Kidney (tissue), 14 donors: ENCODE results near the gene HAGH. TPM values are rescaled to one million over a fixed set of nuclear protein-coding genes. Genes with fewer than 3 reads are reported as not detected.

Experiments
- DNase-seq, 5 donors: peaks; one replicate each; pipeline ENCODE4 v3.0.0-alpha.2; 2013 to 2020
- FAIRE-seq: peaks from 2 replicates; lab custom pipeline; 2012; peaks lifted over from hg19 to GRCh38; lab: Jason Lieb, UNC
- H3K27ac ChIP-seq, 2 donors: one replicate each; pipeline ENCODE4 v1.7.0; 2013; ENCODE audit warnings: low read depth in 2 of 2, low read length in 2 of 2, inconsistent platforms in 1 of 2
- H3K27me3 ChIP-seq: one replicate; pipeline ENCODE4 v1.7.1; 2013; ENCODE audit warnings: low read length, inconsistent platforms; ENCODE audit not compliant: control insufficient read depth, insufficient read depth
- H3K36me3 ChIP-seq, 3 donors: one replicate each; pipeline versions ENCODE4 v1.7.0 to v1.7.1; 2013; ENCODE audit warnings: low read length in 3 of 3, control low read depth in 1 of 3, inconsistent platforms in 1 of 3; ENCODE audit not compliant: insufficient read depth in 3 of 3, control insufficient read depth in 2 of 3
- H3K4me1 ChIP-seq, 3 donors: one replicate each; pipeline versions ENCODE4 v1.7.0 to v1.7.1; 2013; ENCODE audit warnings: low read length in 3 of 3, inconsistent platforms in 1 of 3, low read depth in 1 of 3; ENCODE audit not compliant: control insufficient read depth in 2 of 3, insufficient read depth in 2 of 3
- H3K4me3 ChIP-seq, 3 donors: one replicate each; pipeline versions ENCODE4 v1.7.0 to v1.8.1; 2013; ENCODE audit warnings: low read length in 3 of 3, control low read depth in 1 of 3, inconsistent platforms in 1 of 3
- H3K9ac ChIP-seq, 3 donors: one replicate each; pipeline versions ENCODE4 v1.7.0 to v1.7.1; 2013; ENCODE audit warnings: low read length in 3 of 3, control low read depth in 1 of 3, inconsistent platforms in 1 of 3
- H3K9me3 ChIP-seq, 3 donors: one replicate each; pipeline versions ENCODE4 v1.7.0 to v1.7.1; 2013; ENCODE audit warnings: low read length in 3 of 3, control low read depth in 1 of 3, inconsistent platforms in 1 of 3; ENCODE audit not compliant: control insufficient read depth in 2 of 3, insufficient read depth in 1 of 3
- intact Hi-C: fragments of 100-400 bp; cut with DNase I; formaldehyde crosslinking; loops from one replicate; pipeline ENCODE4 v1.11.1; 2022
- polyA plus RNA-seq: library from polyadenylated mRNA; stranded (reverse); fragments of 350-450 nt; fragmentation: Illumina TruSeq; extraction: RNeasy Lipid Tissue Mini Kit (QIAGEN cat#74804); gene quantifications from one replicate; pipeline ENCODE4 v1.2.3, GENCODE V29; 2014; ENCODE audit warnings: low read depth, low replicate concordance; ENCODE audit not compliant: insufficient read depth
- total RNA-seq: library from RNA; stranded (reverse); fragmentation: NEBNext Ultra II Directional; extraction: Animal tissue kit (Norgen Biotek cat#: 25700); gene quantifications from one replicate; pipeline ENCODE4 v1.2.1, GENCODE V29; 2021
- TF ChIP-seq, protein P1 (sequence below): IDR thresholded peaks from 3 replicates; pipeline ENCODE4 v1.5.1; 2012; ENCODE audit warnings: mild to moderate bottlenecking, moderate library complexity, borderline replicate concordance; ENCODE audit not compliant: insufficient read depth; ENCODE audit errors: extremely low read depth
- donor health status: control.
- donor health status: control.
- donor health status: control.
- donor health status: control.
- donor health status: control.
- donor health status: DM: yes; HTN: yes; CAD: no.
- donor health status: Normal renal cell carcinoma (clear cell type).

Gene HAGH
- total and polyA plus RNA-seq, 2 donors from 2014 or later = 48.1 to 258 TPM

DNA sequence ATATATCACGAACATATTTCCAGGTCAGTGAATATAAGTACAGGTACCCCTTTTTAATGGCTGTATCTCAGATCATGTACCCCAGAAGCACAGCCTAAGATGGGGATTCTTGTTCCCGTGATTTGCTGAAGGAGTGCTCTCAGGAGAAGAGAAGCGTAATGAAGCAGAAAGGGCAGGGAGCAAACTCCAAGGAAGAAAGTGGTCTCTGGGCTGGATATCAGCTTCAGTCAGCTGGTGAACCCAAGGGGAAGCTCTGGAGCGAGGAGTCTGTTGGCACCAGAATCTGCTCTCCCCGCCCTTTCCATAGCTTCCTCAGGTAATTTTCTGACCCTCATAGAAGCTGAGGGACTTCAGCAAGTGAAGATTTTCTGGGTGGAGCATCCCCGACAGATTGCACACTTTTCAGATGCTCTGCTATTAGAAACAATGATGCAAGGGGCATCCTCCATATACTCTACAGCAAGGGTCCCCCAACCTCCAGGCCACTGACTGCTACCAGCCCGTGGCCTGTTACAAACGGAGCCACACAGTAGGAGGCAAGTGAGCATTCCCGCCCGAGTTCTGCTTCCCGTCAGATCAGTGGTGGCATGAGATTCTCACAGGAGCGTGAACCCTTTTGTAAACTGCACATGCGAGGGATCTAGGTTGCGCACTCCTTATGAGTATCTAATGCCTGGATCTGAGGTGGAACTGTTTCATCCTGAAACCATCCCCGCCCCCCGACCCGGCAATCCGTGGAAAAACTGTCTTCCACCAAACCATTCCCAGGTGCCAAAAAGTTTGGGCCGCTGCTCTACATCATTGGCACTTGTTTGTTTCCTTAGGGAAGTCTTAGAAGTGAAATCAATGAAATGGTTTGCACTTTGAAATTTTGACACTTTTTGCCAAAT, 4.8 kb upstream of the HAGH start:
- no peaks in the 10 kb centered on the region for H3K9me3 ChIP-seq
- FAIRE-seq (no peak), DNase-seq (peak in 1 of 5 donors; percentile 14)
- H3K27me3 ChIP-seq = no peaks in the 10 kb centered on the region
- peaks cover 0 to 14% (median 3%) of the 10 kb centered on the region in 3 donors for H3K4me1 ChIP-seq
- H3K36me3 ChIP-seq = peaks cover 0 to 2% (median 0%) of the 10 kb centered on the region in 3 donors
- H3K4me3 ChIP-seq = peak overlapping the region in 2 of 3 donors; percentile 17 to 29
- TF ChIP-seq, protein P1, sequence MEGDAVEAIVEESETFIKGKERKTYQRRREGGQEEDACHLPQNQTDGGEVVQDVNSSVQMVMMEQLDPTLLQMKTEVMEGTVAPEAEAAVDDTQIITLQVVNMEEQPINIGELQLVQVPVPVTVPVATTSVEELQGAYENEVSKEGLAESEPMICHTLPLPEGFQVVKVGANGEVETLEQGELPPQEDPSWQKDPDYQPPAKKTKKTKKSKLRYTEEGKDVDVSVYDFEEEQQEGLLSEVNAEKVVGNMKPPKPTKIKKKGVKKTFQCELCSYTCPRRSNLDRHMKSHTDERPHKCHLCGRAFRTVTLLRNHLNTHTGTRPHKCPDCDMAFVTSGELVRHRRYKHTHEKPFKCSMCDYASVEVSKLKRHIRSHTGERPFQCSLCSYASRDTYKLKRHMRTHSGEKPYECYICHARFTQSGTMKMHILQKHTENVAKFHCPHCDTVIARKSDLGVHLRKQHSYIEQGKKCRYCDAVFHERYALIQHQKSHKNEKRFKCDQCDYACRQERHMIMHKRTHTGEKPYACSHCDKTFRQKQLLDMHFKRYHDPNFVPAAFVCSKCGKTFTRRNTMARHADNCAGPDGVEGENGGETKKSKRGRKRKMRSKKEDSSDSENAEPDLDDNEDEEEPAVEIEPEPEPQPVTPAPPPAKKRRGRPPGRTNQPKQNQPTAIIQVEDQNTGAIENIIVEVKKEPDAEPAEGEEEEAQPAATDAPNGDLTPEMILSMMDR = no peak
- intact Hi-C loops = no loop called here
- no peak overlapping the region for H3K9ac ChIP-seq
- peak overlapping the region; percentile 8 to 37 for H3K27ac ChIP-seq

DNA sequence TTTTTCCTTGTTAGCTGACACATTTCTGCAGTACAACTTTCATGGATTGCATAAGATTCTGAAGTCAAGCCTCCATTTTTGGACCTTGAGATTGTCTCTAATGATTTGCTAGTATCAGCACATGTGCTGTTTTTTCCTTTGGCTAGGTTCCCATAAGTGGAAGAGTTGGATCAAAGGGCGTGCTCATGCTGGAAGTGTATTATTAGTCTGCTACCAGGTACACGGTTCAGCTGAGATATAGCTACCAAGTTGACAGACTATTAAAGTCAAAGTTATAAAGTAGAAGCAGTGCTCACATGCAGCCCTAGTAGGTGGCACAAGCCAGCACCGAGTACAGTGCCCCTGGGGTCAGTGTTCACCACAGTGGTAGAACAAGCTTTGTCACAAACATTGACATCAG, 3.6 kb upstream of the HAGH start:
- FAIRE-seq (no peak), DNase-seq (peak in 2 of 5 donors; percentile 19 to 24)
- TF ChIP-seq, protein P1 = no peak
- no peaks in the 10 kb centered on the region for H3K9me3 ChIP-seq
- intact Hi-C loops = no loop called here
- H3K36me3 ChIP-seq = peaks cover 0 to 2% (median 0%) of the 10 kb centered on the region in 3 donors
- H3K4me3 ChIP-seq = peak overlapping the region in 1 of 3 donors; percentile 100
- H3K27ac ChIP-seq = peak overlapping the region in 1 of 2 donors; percentile 65
- no peaks in the 10 kb centered on the region for H3K27me3 ChIP-seq
- H3K4me1 ChIP-seq = peaks cover 0 to 21% (median 3%) of the 10 kb centered on the region in 3 donors
- H3K9ac ChIP-seq = no peak overlapping the region

DNA sequence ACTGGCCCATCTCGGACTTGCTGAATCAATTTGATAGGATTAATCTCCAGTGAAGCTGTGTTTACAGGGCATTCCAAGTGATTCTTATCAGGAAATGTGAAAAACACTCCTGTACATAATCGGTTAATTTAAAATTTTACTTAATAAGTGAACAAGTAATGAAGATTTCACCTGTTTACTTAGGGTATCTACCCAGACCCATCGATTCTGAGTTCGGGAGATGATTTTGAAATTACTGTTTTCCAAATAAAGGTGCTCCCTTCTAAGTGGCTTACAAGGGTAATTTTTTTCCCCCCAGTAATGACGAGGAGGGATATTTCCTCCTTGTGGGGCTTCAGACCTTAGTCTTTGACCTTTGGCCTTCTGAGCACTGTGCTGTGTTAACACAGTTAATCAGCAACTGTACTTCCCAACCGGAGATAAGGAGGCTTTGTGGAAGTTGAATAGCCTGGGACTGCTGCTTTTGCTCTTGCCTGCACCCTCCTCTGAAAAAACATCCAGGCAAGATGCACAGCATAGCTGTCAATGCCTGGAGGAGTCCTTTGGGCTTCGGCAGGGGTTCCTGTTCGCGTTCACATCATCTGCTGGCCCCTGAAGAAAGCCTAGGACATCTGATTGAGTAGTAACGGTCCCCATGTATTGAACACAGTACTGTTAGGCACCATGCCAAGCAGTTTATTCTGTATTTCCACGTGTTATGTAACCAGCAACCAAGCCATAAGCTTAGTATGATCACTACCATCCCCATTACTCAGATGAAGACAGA, 2.2 kb upstream of the HAGH start:
- H3K9me3 ChIP-seq = no peaks in the 10 kb centered on the region
- peak overlapping the region; percentile 51 to 66 for H3K27ac ChIP-seq
- peak overlapping the region in 2 of 3 donors; percentile 27 to 46 for H3K9ac ChIP-seq
- H3K36me3 ChIP-seq = peaks cover 0 to 2% (median 0%) of the 10 kb centered on the region in 3 donors
- no peaks in the 10 kb centered on the region for H3K27me3 ChIP-seq
- intact Hi-C loops = no loop called here
- FAIRE-seq (no peak), DNase-seq (peak in 2 of 5 donors; percentile 29 to 50)
- peak overlapping the region; percentile 36 to 100 (median 75) for H3K4me3 ChIP-seq
- TF ChIP-seq, protein P1 = no peak
- H3K4me1 ChIP-seq = peaks cover 0 to 23% (median 3%) of the 10 kb centered on the region in 3 donors
